ENCODE data around the gene SMIM8.

SMIM8 gene

GRCh38 chr6:87336367-87336766, 14.0 kb downstream of the SMIM8 start:
- DNase-seq = no peak

GRCh38 chr6:87340230-87340629, 17.8 kb downstream of the SMIM8 start:
- DNase-seq = no peak

- no peak for DNase-seq
Measured at GRCh38 chr6:87341158-87341557, 18.8 kb downstream of the SMIM8 start.

GRCh38 chr6:87341899-87342298, 19.5 kb downstream of the SMIM8 start:
- DNase-seq = no peak

- no peak for DNase-seq
Measured at GRCh38 chr6:87342829-87343228, 20.4 kb downstream of the SMIM8 start.

- DNase-seq = no peak
Measured at GRCh38 chr6:87344731-87345130, 22.3 kb downstream of the SMIM8 start, which contains the start of gene C6orf163. Gene C6orf163, plus strand, starts transcription at chr6:87344813. Its CDS starts 287 bp downstream, at chr6:87345100.

GRCh38 chr6:87346700-87347099, 24.3 kb downstream of the SMIM8 start:
- DNase-seq = no peak

DNA sequence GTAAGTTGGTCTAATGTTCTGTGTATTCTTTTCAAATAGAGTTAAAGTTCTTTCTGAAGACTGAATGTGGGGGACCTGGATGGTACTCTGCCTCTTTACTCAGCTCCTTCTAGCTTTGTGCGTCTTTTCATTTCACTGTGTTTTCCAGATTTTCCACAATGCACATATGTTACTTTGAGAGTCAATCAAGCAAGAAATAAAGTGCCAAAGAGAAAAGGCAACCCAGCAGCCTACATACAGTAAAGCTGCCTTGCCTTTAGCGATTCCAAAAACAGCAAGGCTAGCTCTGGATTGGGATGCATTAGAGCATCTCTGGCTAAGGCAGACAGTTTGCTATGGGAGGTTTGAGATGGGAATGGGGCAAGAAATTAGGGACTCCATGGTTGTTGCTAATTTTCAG, 27.5 kb downstream of the SMIM8 start:
- DNase-seq = no peak

- no peak for DNase-seq
Measured at GRCh38 chr6:87350516-87350915, 28.1 kb downstream of the SMIM8 start.

GRCh38 chr6:87351583-87351982, 29.2 kb downstream of the SMIM8 start:
- no peak for DNase-seq

GRCh38 chr6:87356181-87356580, 33.8 kb downstream of the SMIM8 start:
- no peak for DNase-seq

DNA sequence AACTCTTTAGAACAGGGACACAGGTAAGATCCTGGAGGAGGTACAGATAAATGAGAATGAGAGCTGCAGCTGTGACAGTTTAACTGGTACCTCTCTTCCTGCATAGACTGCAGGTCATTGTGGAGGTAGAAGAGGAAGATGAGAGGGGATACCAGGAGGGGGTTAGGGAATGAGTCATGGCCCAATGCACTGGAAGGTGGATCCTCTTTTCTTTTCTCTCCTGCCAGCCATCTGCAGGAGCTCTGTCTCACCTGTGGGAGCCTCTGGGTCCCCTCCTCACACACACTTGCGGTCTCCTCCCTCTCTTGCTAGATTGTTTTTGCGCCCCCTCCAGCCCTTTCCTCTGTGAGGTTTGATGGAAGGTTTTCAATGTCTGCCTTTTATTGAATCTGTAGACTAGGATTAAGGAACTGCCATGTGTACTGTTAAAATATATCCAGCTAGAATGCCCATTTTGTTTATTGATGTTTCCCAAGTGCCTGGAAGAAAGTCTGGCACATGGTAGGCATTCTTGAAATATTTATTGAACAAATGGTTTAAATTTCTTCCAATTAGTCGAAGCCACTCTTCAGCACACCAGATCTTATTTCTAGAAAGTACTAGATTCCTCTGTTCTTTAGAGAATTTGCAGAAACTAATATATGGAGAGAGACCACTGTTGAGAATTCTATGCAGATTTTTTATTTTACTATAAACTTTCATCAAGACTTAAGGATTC, 35.2 kb downstream of the SMIM8 start:
- no peak for DNase-seq

DNA sequence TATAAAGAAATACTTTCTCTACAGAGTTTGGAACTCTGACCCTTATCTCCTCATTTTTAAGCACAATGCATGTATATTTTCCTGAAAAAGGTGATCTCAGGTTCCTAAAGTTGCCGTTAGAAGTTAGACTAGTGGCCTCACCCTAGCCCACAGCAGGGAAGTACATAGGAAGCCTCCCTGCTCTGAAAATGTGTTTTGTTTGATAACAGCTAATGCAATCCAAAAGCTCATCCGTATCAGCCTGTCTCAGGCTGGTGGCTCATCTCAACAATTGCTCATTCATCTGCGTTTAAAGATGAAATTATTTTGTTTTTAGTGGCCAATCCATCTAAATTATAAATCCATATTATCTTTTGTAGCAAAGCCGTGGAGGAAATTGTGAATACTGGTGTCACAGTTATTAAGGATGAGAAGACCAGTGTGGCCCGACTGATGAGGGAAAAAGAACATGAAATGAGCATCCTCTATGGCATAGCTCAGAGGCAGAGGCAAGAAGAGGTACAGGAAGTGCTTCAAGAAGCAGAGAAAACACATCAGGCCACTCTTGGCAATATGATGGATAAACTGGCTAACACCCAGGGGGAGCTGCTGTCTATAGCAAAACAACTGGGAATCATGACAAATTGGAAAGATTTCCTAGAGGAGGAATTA, 42.3 kb downstream of the SMIM8 start:
- DNase-seq = no peak

GRCh38 chr6:87366072-87366827, 43.9 kb downstream of the SMIM8 start:
- no peak for DNase-seq

GRCh38 chr6:87366899-87367298, 44.5 kb downstream of the SMIM8 start:
- DNase-seq = no peak

DNA sequence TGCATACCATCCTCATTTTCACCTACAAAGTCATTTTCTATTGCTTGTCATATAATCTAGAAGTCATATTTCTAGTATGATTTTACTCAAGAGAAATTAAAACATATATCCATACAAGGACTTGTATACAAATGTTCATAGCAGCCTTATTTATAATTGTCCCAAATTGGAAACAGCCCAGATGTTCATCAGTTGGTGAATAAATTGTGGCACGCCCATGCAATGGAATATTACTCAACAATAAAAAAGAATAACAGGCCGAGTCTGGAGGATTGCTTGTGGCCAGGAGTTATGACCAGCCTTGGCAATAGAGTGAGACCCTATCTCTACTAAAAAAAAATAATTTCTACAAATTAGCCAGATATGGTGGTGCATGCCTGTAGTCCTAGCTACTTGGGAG, 51.0 kb downstream of the SMIM8 start:
- no peak for DNase-seq

DNA sequence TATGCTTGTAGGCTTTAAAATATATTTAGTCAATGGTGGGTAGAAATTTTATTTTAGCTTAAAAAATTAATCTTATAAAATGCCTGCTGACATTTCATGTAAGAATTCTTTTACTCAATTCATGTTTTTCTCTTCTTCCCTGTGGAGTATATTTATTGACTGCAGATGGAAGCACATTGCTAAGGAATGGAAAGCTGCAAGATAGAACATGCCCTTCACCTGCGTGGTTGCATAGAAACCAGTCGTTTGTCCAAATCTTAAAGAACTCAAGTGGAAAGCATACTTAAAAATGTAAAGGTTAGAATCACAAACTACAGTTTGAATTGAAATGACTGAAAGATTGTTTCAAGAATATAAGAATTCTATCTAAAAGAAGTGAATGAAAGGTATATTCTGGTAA, 52.9 kb downstream of the SMIM8 start:
- no peak for DNase-seq

GRCh38 chr6:87376643-87377042, 54.3 kb downstream of the SMIM8 start:
- DNase-seq = no peak

- DNase-seq = no peak
Measured at GRCh38 chr6:87378947-87379346, 56.6 kb downstream of the SMIM8 start.

- DNase-seq = no peak
Measured at GRCh38 chr6:87382861-87383260, 60.5 kb downstream of the SMIM8 start.

GRCh38 chr6:87384038-87384437, 61.6 kb downstream of the SMIM8 start:
- no peak for DNase-seq

- no peak for DNase-seq
Measured at GRCh38 chr6:87384449-87384848, 62.1 kb downstream of the SMIM8 start.

- no peak for DNase-seq
Measured at GRCh38 chr6:87391334-87391733, 68.9 kb downstream of the SMIM8 start.
